SK-N-SH (cell line): ENCODE measurements around the gene WNT1. TPM values are rescaled to one million over a fixed set of nuclear protein-coding genes. Genes with fewer than 3 reads are reported as not detected.

Experiments used
- CTCF ChIA-PET: fragments of 300-600, 350-600 bp; formaldehyde crosslinking; extraction: SDS; loops from one replicate; lab custom pipeline; 2021; lab: Yijun Ruan, JAX
- POLR2A ChIA-PET: fragments of 350-600 bp; sonication (Branson Sonifier 250); formaldehyde crosslinking; extraction: SDS; loops from one replicate; lab custom pipeline; 2020; ENCODE audit warnings: antibody characterized with exemption, inconsistent platforms; lab: Yijun Ruan, JAX
- DNase-seq: peaks from one replicate; pipeline ENCODE4 v3.0.0; 2012
- H2AFZ ChIP-seq: fragments of 200-600 bp; sonication (generic); 2 replicates; pipeline ENCODE4 v1.8.1; 2016; ENCODE audit warnings: antibody characterized with exemption, mild to moderate bottlenecking, low read depth
- H3F3A ChIP-seq: fragments of 200-600 bp; sonication (generic); replicated peaks from 2 replicates; pipeline ENCODE3; 2016; ENCODE audit warnings: antibody characterized with exemption, mild to moderate bottlenecking; ENCODE audit not compliant: insufficient read depth
- H3K27ac ChIP-seq, 2 experiments: fragments of 200-500 bp in 1 of 2; fragments of 200-600 bp in 1 of 2; sonication (Bioruptor generic) in 1 of 2; sonication (generic), shearing (Covaris generic) in 1 of 2; 2 replicates each; pipeline versions ENCODE4 v1.5.1 to v1.6.1; 2014 to 2016; ENCODE audit warnings: low read depth in 2 of 2, inconsistent platforms in 1 of 2, low read length in 1 of 2, mild to moderate bottlenecking in 1 of 2, mixed read lengths in 1 of 2
- H3K27me3 ChIP-seq: fragments of 200-600 bp; sonication (generic), shearing (Covaris generic); 2 replicates; pipeline ENCODE4 v1.6.1; 2016; ENCODE audit warnings: mixed run types; ENCODE audit not compliant: insufficient read depth
- H3K36me3 ChIP-seq, 2 experiments: fragments of 200-500 bp in 1 of 2; fragments of 200-600 bp in 1 of 2; sonication (Bioruptor generic) in 1 of 2; sonication (generic) in 1 of 2; replicated peaks in 1 of 2; 2 replicates each; pipeline versions ENCODE3 to v1.5.1; 2014 to 2016; ENCODE audit warnings: low read length in 1 of 2, mild to moderate bottlenecking in 1 of 2; ENCODE audit not compliant: insufficient read depth in 2 of 2, control insufficient read depth in 1 of 2
- H3K4me1 ChIP-seq, 2 experiments: fragments of 200-500 bp in 1 of 2; fragments of 200-600 bp in 1 of 2; sonication (Bioruptor generic) in 1 of 2; sonication (generic), shearing (Covaris generic) in 1 of 2; 2 replicates each; pipeline versions ENCODE4 v1.5.1 to v1.6.1; 2014 to 2016; ENCODE audit warnings: low read depth in 1 of 2, low read length in 1 of 2, mixed run types in 1 of 2; ENCODE audit not compliant: insufficient read depth in 2 of 2, control insufficient read depth in 1 of 2
- H3K4me2 ChIP-seq: fragments of 200-600 bp; sonication (generic), shearing (Covaris generic); 2 replicates; pipeline ENCODE4 v1.6.1; 2017; ENCODE audit warnings: mixed run types
- H3K4me3 ChIP-seq, 2 experiments: fragments of 200-500 bp in 1 of 2; fragments of 200-600 bp in 1 of 2; sonication (Bioruptor generic) in 1 of 2; sonication (generic), shearing (Covaris generic) in 1 of 2; 2 replicates each; pipeline versions ENCODE4 v1.5.1 to v1.8.1; 2014 to 2016; ENCODE audit warnings: low read depth in 2 of 2, inconsistent platforms in 1 of 2, low read length in 1 of 2, mild to moderate bottlenecking in 1 of 2, mixed read lengths in 1 of 2, moderate library complexity in 1 of 2
- H3K79me2 ChIP-seq: fragments of 200-600 bp; sonication (generic); 2 replicates; pipeline ENCODE4 v1.8.1; 2017; ENCODE audit warnings: mild to moderate bottlenecking; ENCODE audit not compliant: insufficient read depth
- H3K9ac ChIP-seq: fragments of 200-600 bp; sonication (generic); 2 replicates; pipeline ENCODE4 v1.6.1; 2017; ENCODE audit warnings: mixed run types
- H3K9me2 ChIP-seq: fragments of 200-600 bp; sonication (generic); 2 replicates; pipeline ENCODE4 v1.6.1; 2017; ENCODE audit warnings: mixed run types
- H3K9me3 ChIP-seq: fragments of 200-600 bp; sonication (generic); 2 replicates; pipeline ENCODE4 v1.6.1; 2017; ENCODE audit warnings: mixed run types, mild to moderate bottlenecking, moderate library complexity
- H4K20me1 ChIP-seq: fragments of 200-600 bp; sonication (generic); 2 replicates; pipeline ENCODE4 v1.6.1; 2017; ENCODE audit warnings: mild to moderate bottlenecking, mixed run types; ENCODE audit not compliant: insufficient read depth
- CHD2 ChIP-seq: fragments of 150-350 bp; IDR thresholded peaks from 2 replicates; pipeline ENCODE4 v1.6.1; 2018; ENCODE audit warnings: low read length; ENCODE audit not compliant: partially characterized antibody
- EP300 ChIP-seq, 2 experiments: IDR thresholded peaks; 2 replicates each; pipeline versions ENCODE4 v1.4.0 to v1.6.1; 2012; ENCODE audit warnings: borderline replicate concordance in 1 of 2, low read depth in 1 of 2, low read length in 1 of 2
- EZH2phosphoT487 ChIP-seq: fragments of 200-600 bp; sonication (generic); IDR thresholded peaks from 2 replicates; pipeline ENCODE4 v1.6.1; 2017; ENCODE audit warnings: low read depth, mixed run types, mild to moderate bottlenecking, antibody characterized with exemption, moderate library complexity, borderline replicate concordance
- FOXJ3 ChIP-seq: sonication (generic); formaldehyde crosslinking; IDR thresholded peaks from 2 replicates; pipeline ENCODE4 v1.5.1; 2020; ENCODE audit warnings: mild to moderate bottlenecking, missing genetic modification reagents
- FOXM1 ChIP-seq: IDR thresholded peaks from 2 replicates; pipeline ENCODE4 v1.4.0; 2012; ENCODE audit warnings: low read depth, mild to moderate bottlenecking
- GABPA ChIP-seq: IDR thresholded peaks from 2 replicates; pipeline ENCODE4 v1.4.0; 2012; ENCODE audit warnings: low read depth, mild to moderate bottlenecking
- IRF3 ChIP-seq: fragments of 150-350 bp; IDR thresholded peaks from 2 replicates; pipeline ENCODE4 v1.6.1; 2016; ENCODE audit warnings: mild to moderate bottlenecking, low read depth, low read length
- JUND ChIP-seq: IDR thresholded peaks from 2 replicates; pipeline ENCODE4 v1.4.0; 2012
- MAX ChIP-seq: IDR thresholded peaks from 2 replicates; pipeline ENCODE4 v1.4.0; 2012; ENCODE audit warnings: low read depth
- MEF2A ChIP-seq: IDR thresholded peaks from 2 replicates; pipeline ENCODE4 v1.4.0; 2012; ENCODE audit warnings: low read depth, borderline replicate concordance
- NFIC ChIP-seq: IDR thresholded peaks from 2 replicates; pipeline ENCODE4 v1.4.0; 2012; ENCODE audit warnings: borderline replicate concordance
- PBX3 ChIP-seq: IDR thresholded peaks from 2 replicates; pipeline ENCODE4; 2012
- RAD21 ChIP-seq: IDR thresholded peaks from 2 replicates; pipeline ENCODE4 v1.6.1; 2012; ENCODE audit warnings: mild to moderate bottlenecking, low read length
- REST ChIP-seq: IDR thresholded peaks from 2 replicates; pipeline ENCODE4 v1.6.1; 2012; ENCODE audit warnings: mild to moderate bottlenecking, low read depth, low read length, moderate library complexity
- SIN3A ChIP-seq: IDR thresholded peaks from 2 replicates; pipeline ENCODE4 v1.6.1; 2012; ENCODE audit warnings: low read depth, mild to moderate bottlenecking, low read length, moderate library complexity, borderline replicate concordance
- TEAD4 ChIP-seq: IDR thresholded peaks from 2 replicates; pipeline ENCODE4 v1.4.0; 2012; ENCODE audit warnings: mild to moderate bottlenecking, borderline replicate concordance; ENCODE audit not compliant: insufficient read depth
- USF2 ChIP-seq: fragments of 150-350 bp; IDR thresholded peaks from 2 replicates; pipeline ENCODE4 v1.6.1; 2017; ENCODE audit warnings: antibody characterized with exemption, low read length, low read depth, borderline replicate concordance
- YY1 ChIP-seq: IDR thresholded peaks from 2 replicates; pipeline ENCODE4 v1.4.0; 2012; ENCODE audit warnings: low read depth, mild to moderate bottlenecking
- WGBS: methylation state at CpG from one replicate; pipeline ENCODE4 v1.1.6; 2017; ENCODE audit warnings: low lambda C conversion rate; 5-methylcytosine and 5-hydroxymethylcytosine counted together
- polyA plus RNA-seq, 3 experiments: library from polyadenylated mRNA; depleted of rRNA; stranded (reverse); fragments of >200 nt; gene quantifications; 2 replicates each; pipeline ENCODE4 v1.2.3, GENCODE V29; 2012

The WNT1 gene
- polyA plus RNA-seq, 1 of the 3 experiments (the other 2 are of a cell fraction): not detected

- TF ChIP-seq IRF3 (no peak), EZH2phosphoT487 (no peak)
- TF ChIP-seq, all 33 proteins: peak for 0
Observed at GRCh38 chr12:48930475-48930874, 47.6 kb upstream of the WNT1 start (continued).

- ChIA-PET CTCF (interaction anchor here (0.7 to 4.2 kb wide), 6 partner anchors 11 to 80 kb away, joined by 3 to 19 read pairs (median 4); partner anchors contain the start of gene WNT1), POLR2A (no interaction called here)
- no peak for TF ChIP-seq CHD2
- TF ChIP-seq USF2: no peak
- no peak for TF ChIP-seq REST
- no peaks in the 10 kb centered on the region for H3K9me2 ChIP-seq
- no peak for DNase-seq
- H3K79me2 ChIP-seq: peaks cover 4% of the 10 kb centered on the region; the same call in 1 of the 2 replicates
- no peak overlapping the region for H3K4me3 ChIP-seq
- WGBS: 100% methylated on average over 2 of the region's 2 CpGs
- H3K4me1 ChIP-seq: no peaks in the 10 kb centered on the region
- peaks cover 31% of the 10 kb centered on the region for H4K20me1 ChIP-seq
- no peak overlapping the region for H3K27ac ChIP-seq
- no peak overlapping the region for H2AFZ ChIP-seq
- H3K27me3 ChIP-seq: no peaks in the 10 kb centered on the region
- no peak overlapping the region for H3K4me2 ChIP-seq
- peaks cover 60 to 61% of the 10 kb centered on the region in 2 experiments for H3K36me3 ChIP-seq
- no peaks in the 10 kb centered on the region for H3K9me3 ChIP-seq
- no peak overlapping the region for H3K9ac ChIP-seq
- peaks cover 19% of the 10 kb centered on the region for H3F3A ChIP-seq
Observed at GRCh38 chr12:48932878-48933277, 45.2 kb upstream of the WNT1 start.

GRCh38 chr12:48933664-48934311 is 44.3 kb upstream of the WNT1 start:
- no peaks in the 10 kb centered on the region for H3K9me3 ChIP-seq
- H2AFZ ChIP-seq: no peak overlapping the region
- ChIA-PET CTCF (interaction anchor here (0.9 to 4.6 kb wide), 10 partner anchors 9 to 81 kb away, joined by 3 to 31 read pairs (median 4); partner anchors contain the start of genes DDX23, FKBP11 and WNT1), POLR2A (no interaction called here)
- H3K4me1 ChIP-seq: no peaks in the 10 kb centered on the region
- H3K4me3 ChIP-seq: no peak overlapping the region
- H3K27me3 ChIP-seq: no peaks in the 10 kb centered on the region
- H3K27ac ChIP-seq: no peak overlapping the region
- DNase-seq: no peak
- H3K79me2 ChIP-seq: peaks cover 4% of the 10 kb centered on the region; the same call in 1 of the 2 replicates
- H3K9ac ChIP-seq: no peak overlapping the region
- H3K36me3 ChIP-seq: peaks cover 61 to 65% of the 10 kb centered on the region in 2 experiments
- WGBS: 91% methylated on average over 9 of the region's 9 CpGs
- no peaks in the 10 kb centered on the region for H3K9me2 ChIP-seq
- H3F3A ChIP-seq: peaks cover 19% of the 10 kb centered on the region
- H4K20me1 ChIP-seq: peaks cover 31% of the 10 kb centered on the region
- H3K4me2 ChIP-seq: no peak overlapping the region
- TF ChIP-seq GABPA (no peak), JUND (no peak), EP300 (IDR thresholded peaks at IDR 0.05; ENCODE audit: borderline replicate concordance in 1 of 2, low read depth in 1 of 2, low read length in 1 of 2) (no peak), TEAD4 (no peak), FOXJ3 (CRISPR knock-in tag) (no peak), CHD2 (no peak), SIN3A (no peak), PBX3 (no peak), MEF2A (no peak), NFIC (no peak), YY1 (no peak), RAD21 (no peak), MAX (no peak), FOXM1 (no peak)
